G401.6 (cell line): ENCODE results near the gene CDKN2B-AS1.

Experiments
- FAIRE-seq: peaks from 2 replicates; lab custom pipeline; 2012; peaks lifted over from hg19 to GRCh38; lab: Jason Lieb, UNC

The CDKN2B-AS1 gene

DNA sequence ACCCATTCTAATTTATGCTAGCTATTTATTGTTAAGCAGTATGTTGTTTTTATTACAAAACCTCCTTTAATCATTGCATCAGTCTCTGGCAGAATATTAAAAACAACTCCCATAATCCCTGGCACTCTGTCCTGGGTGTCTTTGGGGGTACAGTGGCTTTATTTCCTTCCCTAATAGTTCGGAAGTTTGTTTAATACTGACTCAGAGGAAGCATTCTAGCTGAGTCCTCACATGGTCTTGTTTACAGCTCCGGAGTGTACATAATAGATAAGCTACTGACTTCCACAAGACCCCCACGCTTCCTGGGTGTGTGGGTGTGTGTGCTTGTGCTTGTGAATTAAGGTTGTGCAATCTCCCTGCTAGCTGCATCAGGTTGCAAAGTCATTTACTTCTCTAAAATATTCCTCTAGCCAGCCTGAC, 164.3 kb downstream of the CDKN2B-AS1 start:
- no peak for FAIRE-seq

DNA sequence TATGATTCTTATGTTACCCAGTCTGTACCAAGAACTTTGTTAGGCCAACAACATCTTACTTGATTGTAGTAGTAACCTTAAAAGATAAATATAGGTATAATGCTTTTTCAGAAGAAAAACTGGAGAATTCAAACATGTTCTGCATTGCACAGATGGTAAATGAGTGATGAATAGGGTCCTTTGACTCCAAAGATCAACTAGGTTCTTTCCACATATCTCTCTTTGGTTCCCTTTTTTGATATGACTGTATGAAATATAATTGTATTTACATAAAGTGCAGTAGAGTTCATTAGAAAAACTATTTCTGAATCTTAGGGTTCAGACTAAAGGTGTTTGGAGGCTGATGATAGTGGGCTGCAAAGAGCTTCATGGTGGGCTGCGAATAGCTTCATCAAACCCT, 165.0 kb downstream of the CDKN2B-AS1 start:
- no peak for FAIRE-seq

DNA sequence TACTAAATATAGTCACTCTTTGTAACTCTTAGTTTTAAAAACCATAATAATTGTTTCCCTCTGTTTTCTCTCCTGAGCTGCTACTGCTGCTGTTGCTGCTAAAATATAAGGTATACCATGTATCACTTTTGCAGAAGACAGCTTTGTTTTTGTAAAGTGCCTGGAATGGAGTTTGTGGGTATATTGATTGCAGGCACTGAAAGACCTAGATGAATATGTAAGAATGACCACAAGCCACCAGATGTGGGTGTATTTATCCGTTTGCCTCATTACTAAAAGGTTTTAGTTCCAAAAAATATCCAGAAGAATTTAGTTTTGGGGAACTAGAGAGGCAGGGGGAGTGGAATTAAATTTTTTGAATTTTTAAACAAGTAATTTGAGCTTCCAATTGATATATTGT, 165.6 kb downstream of the CDKN2B-AS1 start:
- no peak for FAIRE-seq

DNA sequence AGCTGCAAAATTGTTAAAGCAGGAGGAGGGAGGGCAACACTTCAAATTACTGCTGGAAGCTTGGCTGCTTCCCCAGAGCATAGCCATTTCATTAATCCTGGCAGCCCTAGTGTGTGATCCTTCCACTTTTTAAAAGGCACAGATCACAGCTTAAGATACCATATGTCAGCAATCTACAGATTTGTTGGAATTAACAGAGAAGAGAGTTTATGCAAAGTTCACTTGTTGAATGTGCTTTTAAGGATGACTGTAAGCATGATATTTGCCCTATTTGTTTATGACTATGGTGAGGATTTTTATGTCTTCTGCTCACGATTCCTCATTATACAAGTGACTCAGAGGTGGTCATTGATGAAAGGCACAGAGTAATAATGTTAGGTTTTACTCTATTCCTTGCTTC, 170.6 kb downstream of the CDKN2B-AS1 start:
- no peak for FAIRE-seq

DNA sequence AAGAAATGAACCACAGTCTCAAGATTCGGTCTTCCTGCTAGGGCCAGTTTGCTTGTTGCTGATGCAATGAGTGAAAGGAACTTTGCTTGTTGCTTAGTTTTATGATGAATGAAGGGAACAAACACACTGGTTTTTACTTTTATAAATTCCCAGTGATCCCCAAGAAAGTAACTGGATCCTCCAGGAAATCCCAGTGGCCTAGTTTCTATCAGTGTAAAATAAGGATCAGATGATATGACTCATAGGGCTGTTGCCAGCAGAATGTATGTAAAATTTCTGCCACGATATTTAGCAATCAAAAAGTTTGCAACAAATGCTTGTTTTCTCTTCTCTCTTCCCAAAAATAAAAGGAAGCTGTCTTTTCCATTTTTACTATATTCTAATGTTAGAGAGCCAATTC, 174.7 kb downstream of the CDKN2B-AS1 start:
- no peak for FAIRE-seq

DNA sequence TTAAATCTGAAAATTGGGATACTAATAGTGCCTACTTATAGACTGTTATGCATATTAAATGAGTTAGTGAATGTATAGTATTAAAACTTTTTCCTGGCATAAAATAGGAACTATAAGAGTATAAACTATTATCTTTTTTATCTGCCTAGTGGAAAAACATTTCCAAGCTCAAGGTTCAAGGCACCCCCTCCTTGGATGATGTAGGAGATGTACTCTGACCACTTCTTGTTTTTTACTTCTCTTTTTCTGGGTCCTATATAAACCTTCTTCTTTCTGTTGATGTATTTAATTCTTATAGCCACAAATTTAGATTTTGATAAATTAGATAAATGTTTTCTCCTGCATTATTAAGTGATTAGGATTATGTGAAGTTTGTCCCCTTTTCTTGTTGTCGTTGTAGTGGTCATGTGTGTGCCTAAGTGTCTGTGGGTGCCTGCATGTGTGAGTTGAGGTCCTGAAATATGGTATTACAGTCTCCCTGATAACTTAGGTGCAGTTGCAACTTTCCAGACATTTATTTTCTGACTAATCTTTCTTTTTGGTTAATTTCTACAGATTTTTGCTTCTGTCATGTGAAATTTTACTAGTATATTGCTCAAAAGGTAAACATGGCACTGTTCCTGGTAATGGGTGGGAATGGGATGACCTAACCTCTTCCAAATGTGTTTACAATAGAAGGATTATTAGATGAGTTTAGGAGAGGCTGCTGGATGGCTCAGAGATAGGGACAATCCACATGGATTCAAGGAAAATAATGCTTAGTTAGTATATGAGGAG, 175.3 kb downstream of the CDKN2B-AS1 start:
- FAIRE-seq: no peak
